Vagina (tissue), 2 donors: ENCODE measurements around the gene SPRED3.

Experiments
- CTCF ChIP-seq, 3 experiments: fragments of 450-650 bp in 2 of 3; fragments of 200-600 bp in 1 of 3; sonication (generic) in 1 of 3; IDR thresholded peaks; one replicate each; pipeline ENCODE4 v1.5.1; 2017 to 2019; ENCODE audit warnings: antibody characterized with exemption in 3 of 3, mild to moderate bottlenecking in 2 of 3, moderate library complexity in 2 of 3
- POLR2A ChIP-seq, 2 donors: fragments of 450-650 bp; IDR thresholded peaks; one replicate each; pipeline ENCODE4 v1.6.1; 2017; ENCODE audit warnings: antibody characterized with exemption in 2 of 2, mild to moderate bottlenecking in 2 of 2, moderate library complexity in 2 of 2

GRCh38 chr19:38377052-38377451 lies 11.4 kb upstream of the SPRED3 start:
- TF ChIP-seq POLR2A (IDR thresholded peaks at IDR 0.05) (no peak), CTCF (IDR thresholded peaks at IDR 0.05) (no peak)
